HEK293 (cell line): ENCODE results near the gene HSPB6.
A peak's percentile ranks its signal among the peaks of the same experiment; 100 is the strongest.

Source experiments
- FEZF1 ChIP-seq: fragments of 450-650 bp; formaldehyde crosslinking; IDR thresholded peaks from 2 replicates; pipeline ENCODE4 v1.5.1; 2016; ENCODE audit warnings: missing biosample characterization, missing genetic modification characterization
- HOXD13 ChIP-seq: sonication (generic); formaldehyde crosslinking; IDR thresholded peaks from 2 replicates; pipeline ENCODE4 v1.8.0; 2022; ENCODE audit warnings: missing genetic modification reagents, borderline replicate concordance
- KLF10 ChIP-seq: fragments of 450-650 bp; IDR thresholded peaks from 2 replicates; pipeline ENCODE4 v1.5.1; 2018; ENCODE audit warnings: missing biosample characterization, mild to moderate bottlenecking, missing genetic modification characterization
- KLF16 ChIP-seq: fragments of 450-650 bp; formaldehyde crosslinking; IDR thresholded peaks from 2 replicates; pipeline ENCODE4 v1.5.1; 2017; ENCODE audit warnings: missing biosample characterization, missing genetic modification characterization
- SCRT1 ChIP-seq: fragments of 450-650 bp; formaldehyde crosslinking; IDR thresholded peaks from 2 replicates; pipeline ENCODE4 v1.5.1; 2016; ENCODE audit warnings: missing biosample characterization, missing genetic modification characterization, borderline replicate concordance
- SP7 ChIP-seq: fragments of 450-650 bp; formaldehyde crosslinking; IDR thresholded peaks from 2 replicates; pipeline ENCODE4 v1.5.1; 2016; ENCODE audit warnings: missing biosample characterization, missing genetic modification characterization
- WT1 ChIP-seq: fragments of 450-650 bp; formaldehyde crosslinking; IDR thresholded peaks from 2 replicates; pipeline ENCODE4 v1.5.1; 2016; ENCODE audit warnings: missing biosample characterization, missing genetic modification characterization
- ZBTB48 ChIP-seq: fragments of 450-650 bp; formaldehyde crosslinking; IDR thresholded peaks from 2 replicates; pipeline ENCODE4 v1.5.1; 2016; ENCODE audit warnings: missing biosample characterization, missing genetic modification characterization
- ZNF10 ChIP-seq: fragments of 450-650 bp; formaldehyde crosslinking; IDR thresholded peaks from 2 replicates; pipeline ENCODE4 v1.5.1; 2017; ENCODE audit warnings: missing biosample characterization, missing genetic modification characterization
- ZNF112 ChIP-seq: fragments of 450-650 bp; formaldehyde crosslinking; IDR thresholded peaks from 2 replicates; pipeline ENCODE4 v1.5.0; 2017; ENCODE audit warnings: missing biosample characterization, missing genetic modification characterization
- ZNF175 ChIP-seq: fragments of 450-650 bp; formaldehyde crosslinking; IDR thresholded peaks from 2 replicates; pipeline ENCODE4 v1.5.1; 2016; ENCODE audit warnings: missing biosample characterization, missing genetic modification characterization
- ZNF19 ChIP-seq: fragments of 450-650 bp; formaldehyde crosslinking; IDR thresholded peaks from 2 replicates; pipeline ENCODE4; 2016; ENCODE audit warnings: missing biosample characterization, missing genetic modification characterization, low read depth
- ZNF214 ChIP-seq: fragments of 450-650 bp; formaldehyde crosslinking; IDR thresholded peaks from 2 replicates; pipeline ENCODE4 v1.5.1; 2017; ENCODE audit warnings: missing biosample characterization, mild to moderate bottlenecking, missing genetic modification characterization, borderline replicate concordance
- ZNF221 ChIP-seq: fragments of 450-650 bp; formaldehyde crosslinking; IDR thresholded peaks from 2 replicates; pipeline ENCODE4 v1.5.1; 2017; ENCODE audit warnings: missing biosample characterization, missing genetic modification characterization, borderline replicate concordance
- ZNF223 ChIP-seq: fragments of 450-650 bp; formaldehyde crosslinking; IDR thresholded peaks from 2 replicates; pipeline ENCODE4 v1.5.1; 2016; ENCODE audit warnings: missing biosample characterization, missing genetic modification characterization
- ZNF292 ChIP-seq: fragments of 450-650 bp; formaldehyde crosslinking; IDR thresholded peaks from 2 replicates; pipeline ENCODE4 v1.5.1; 2016; ENCODE audit warnings: low read depth, missing biosample characterization, missing genetic modification characterization, borderline replicate concordance
- ZNF335 ChIP-seq: fragments of 450-650 bp; formaldehyde crosslinking; conservative IDR thresholded peaks from 2 replicates; pipeline ENCODE4 v1.5.1; 2016; ENCODE audit warnings: missing biosample characterization, missing genetic modification characterization
- ZNF341 ChIP-seq: fragments of 450-650 bp; formaldehyde crosslinking; IDR thresholded peaks from 2 replicates; pipeline ENCODE4; 2016; ENCODE audit warnings: low read depth, missing biosample characterization, missing genetic modification characterization
- ZNF37A ChIP-seq: fragments of 450-650 bp; IDR thresholded peaks from 2 replicates; pipeline ENCODE4 v1.5.1; 2018; ENCODE audit warnings: missing biosample characterization, missing genetic modification characterization
- ZNF473 ChIP-seq: fragments of 450-650 bp; formaldehyde crosslinking; IDR thresholded peaks from 2 replicates; pipeline ENCODE4 v1.5.1; 2017; ENCODE audit warnings: missing biosample characterization, missing genetic modification characterization
- ZNF510 ChIP-seq: fragments of 450-650 bp; formaldehyde crosslinking; IDR thresholded peaks from 2 replicates; pipeline ENCODE4 v1.5.1; 2018; ENCODE audit warnings: mild to moderate bottlenecking, missing genetic modification characterization, missing biosample characterization; ENCODE audit not compliant: insufficient replicate concordance
- ZNF544 ChIP-seq: fragments of 450-650 bp; formaldehyde crosslinking; IDR thresholded peaks from 2 replicates; pipeline ENCODE4 v1.5.0; 2017; ENCODE audit warnings: missing biosample characterization, missing genetic modification characterization
- ZNF548 ChIP-seq: fragments of 450-650 bp; formaldehyde crosslinking; IDR thresholded peaks from 2 replicates; pipeline ENCODE4 v1.5.1; 2016; ENCODE audit warnings: missing biosample characterization, missing genetic modification characterization
- ZNF654 ChIP-seq: fragments of 450-650 bp; formaldehyde crosslinking; IDR thresholded peaks from 2 replicates; pipeline ENCODE4 v1.5.1; 2016; ENCODE audit warnings: low read depth, missing biosample characterization, missing genetic modification characterization
- ZNF701 ChIP-seq: fragments of 450-650 bp; formaldehyde crosslinking; IDR thresholded peaks from 2 replicates; pipeline ENCODE4 v1.5.1; 2016; ENCODE audit warnings: missing biosample characterization, missing genetic modification characterization
- TF ChIP-seq, protein P1 (sequence below): fragments of 450-650 bp; formaldehyde crosslinking; IDR thresholded peaks from 2 replicates; pipeline ENCODE4 v1.5.1; 2016; ENCODE audit warnings: missing biosample characterization, missing genetic modification characterization
- TF ChIP-seq, protein P2 (sequence below): fragments of 450-650 bp; formaldehyde crosslinking; IDR thresholded peaks from 2 replicates; pipeline ENCODE4 v1.5.1; 2016; ENCODE audit warnings: missing biosample characterization, missing genetic modification characterization
- TF ChIP-seq, protein P3 (sequence below): fragments of 450-650 bp; formaldehyde crosslinking; IDR thresholded peaks from 2 replicates; pipeline ENCODE4 v1.5.1; 2016; ENCODE audit warnings: missing biosample characterization, missing genetic modification characterization
- TF ChIP-seq, protein P4 (sequence below): fragments of 450-650 bp; formaldehyde crosslinking; IDR thresholded peaks from 2 replicates; pipeline ENCODE4 v1.5.1; 2016; ENCODE audit warnings: missing biosample characterization, missing genetic modification characterization, borderline replicate concordance
- TF ChIP-seq, protein P5 (sequence below): fragments of 450-650 bp; formaldehyde crosslinking; IDR thresholded peaks from 2 replicates; pipeline ENCODE4 v1.5.1; 2016; ENCODE audit warnings: missing biosample characterization, missing genetic modification characterization

Gene HSPB6

DNA sequence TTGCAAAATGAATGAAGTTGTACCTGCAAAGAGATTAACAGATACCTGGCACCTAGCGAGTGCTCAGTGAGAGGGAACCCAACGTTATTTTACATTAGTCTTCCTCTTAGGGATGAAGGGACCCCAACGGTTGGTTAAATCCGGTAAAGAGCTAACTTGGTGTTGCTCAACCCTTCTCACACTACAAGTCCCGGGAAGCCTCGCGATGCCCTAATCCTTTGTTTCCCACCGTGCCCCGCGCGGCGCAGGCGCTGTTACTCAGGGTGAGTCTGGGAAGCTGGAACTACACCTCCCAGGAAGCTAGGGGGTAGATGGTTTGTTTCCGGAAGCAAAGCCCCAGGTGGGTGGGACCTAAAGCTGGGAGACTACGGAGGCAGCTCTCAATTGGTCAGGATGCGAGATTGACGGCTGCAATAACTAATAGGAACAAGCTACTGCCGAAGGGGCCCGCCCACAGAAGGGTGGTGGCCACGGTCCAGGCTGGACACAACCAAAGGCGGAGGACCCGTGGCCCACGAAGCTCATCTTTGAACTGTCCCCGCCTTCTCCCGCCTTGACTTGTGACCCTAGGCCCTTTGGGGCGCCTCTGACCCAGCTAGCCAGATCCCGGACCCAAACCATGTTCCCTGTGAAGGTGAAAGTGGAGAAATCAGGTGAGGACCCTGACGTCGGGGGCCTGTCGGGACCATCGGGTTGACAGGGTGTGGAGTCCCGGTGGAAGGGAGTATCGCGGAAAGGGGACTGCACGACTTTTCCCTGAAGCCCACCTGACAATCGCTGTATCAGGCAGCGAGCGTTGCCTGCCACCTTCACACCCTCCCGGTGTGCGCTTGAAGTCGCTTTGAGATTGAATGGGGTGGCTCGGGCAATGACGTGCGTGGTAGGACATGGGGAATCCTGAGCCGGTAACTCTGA is 8.5 kb downstream of the HSPB6 start, which contains the start of gene LIN37 (continued):
- TF ChIP-seq ZNF654 (tag by site-specific recombination) (no peak), KLF10 (tag by site-specific recombination) (peak; percentile 55), ZNF223 (no peak), HOXD13 (CRISPR knock-in tag) (no peak), ZNF221 (tag by site-specific recombination) (0 out of 2 replicates have a peak, but pooled peaks have one; percentile 16), ZNF701 (tag by site-specific recombination) (no peak), ZNF510 (no peak), KLF16 (no peak; the same call in none of the 2 replicates), ZNF214 (tag by site-specific recombination) (no peak), ZNF175 (no peak), FEZF1 (tag by site-specific recombination) (no peak), ZNF335 (tag by site-specific recombination) (peak; percentile 100), ZNF37A (tag by site-specific recombination) (no peak), ZNF19 (no peak), ZNF10 (peak; percentile 93), SP7 (tag by site-specific recombination) (peak; percentile 54), ZNF544 (tag by site-specific recombination) (no peak), ZNF112 (tag by site-specific recombination) (no peak), ZNF473 (tag by site-specific recombination) (no peak), WT1 (tag by site-specific recombination) (peak; percentile 53; the same call in 1 of the 2 replicates), ZNF548 (tag by site-specific recombination) (no peak), ZNF341 (tag by site-specific recombination) (no peak), ZNF292 (no peak), ZBTB48 (tag by site-specific recombination) (peak; percentile 80), SCRT1 (tag by site-specific recombination) (no peak)
- TF ChIP-seq, protein P1, sequence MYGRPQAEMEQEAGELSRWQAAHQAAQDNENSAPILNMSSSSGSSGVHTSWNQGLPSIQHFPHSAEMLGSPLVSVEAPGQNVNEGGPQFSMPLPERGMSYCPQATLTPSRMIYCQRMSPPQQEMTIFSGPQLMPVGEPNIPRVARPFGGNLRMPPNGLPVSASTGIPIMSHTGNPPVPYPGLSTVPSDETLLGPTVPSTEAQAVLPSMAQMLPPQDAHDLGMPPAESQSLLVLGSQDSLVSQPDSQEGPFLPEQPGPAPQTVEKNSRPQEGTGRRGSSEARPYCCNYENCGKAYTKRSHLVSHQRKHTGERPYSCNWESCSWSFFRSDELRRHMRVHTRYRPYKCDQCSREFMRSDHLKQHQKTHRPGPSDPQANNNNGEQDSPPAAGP (tag by site-specific recombination): peak; percentile 73
- TF ChIP-seq, protein P2, sequence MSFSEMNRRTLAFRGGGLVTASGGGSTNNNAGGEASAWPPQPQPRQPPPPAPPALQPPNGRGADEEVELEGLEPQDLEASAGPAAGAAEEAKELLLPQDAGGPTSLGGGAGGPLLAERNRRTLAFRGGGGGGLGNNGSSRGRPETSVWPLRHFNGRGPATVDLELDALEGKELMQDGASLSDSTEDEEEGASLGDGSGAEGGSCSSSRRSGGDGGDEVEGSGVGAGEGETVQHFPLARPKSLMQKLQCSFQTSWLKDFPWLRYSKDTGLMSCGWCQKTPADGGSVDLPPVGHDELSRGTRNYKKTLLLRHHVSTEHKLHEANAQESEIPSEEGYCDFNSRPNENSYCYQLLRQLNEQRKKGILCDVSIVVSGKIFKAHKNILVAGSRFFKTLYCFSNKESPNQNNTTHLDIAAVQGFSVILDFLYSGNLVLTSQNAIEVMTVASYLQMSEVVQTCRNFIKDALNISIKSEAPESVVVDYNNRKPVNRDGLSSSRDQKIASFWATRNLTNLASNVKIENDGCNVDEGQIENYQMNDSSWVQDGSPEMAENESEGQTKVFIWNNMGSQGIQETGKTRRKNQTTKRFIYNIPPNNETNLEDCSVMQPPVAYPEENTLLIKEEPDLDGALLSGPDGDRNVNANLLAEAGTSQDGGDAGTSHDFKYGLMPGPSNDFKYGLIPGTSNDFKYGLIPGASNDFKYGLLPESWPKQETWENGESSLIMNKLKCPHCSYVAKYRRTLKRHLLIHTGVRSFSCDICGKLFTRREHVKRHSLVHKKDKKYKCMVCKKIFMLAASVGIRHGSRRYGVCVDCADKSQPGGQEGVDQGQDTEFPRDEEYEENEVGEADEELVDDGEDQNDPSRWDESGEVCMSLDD (tag by site-specific recombination): peak; percentile 63
- TF ChIP-seq, protein P3, sequence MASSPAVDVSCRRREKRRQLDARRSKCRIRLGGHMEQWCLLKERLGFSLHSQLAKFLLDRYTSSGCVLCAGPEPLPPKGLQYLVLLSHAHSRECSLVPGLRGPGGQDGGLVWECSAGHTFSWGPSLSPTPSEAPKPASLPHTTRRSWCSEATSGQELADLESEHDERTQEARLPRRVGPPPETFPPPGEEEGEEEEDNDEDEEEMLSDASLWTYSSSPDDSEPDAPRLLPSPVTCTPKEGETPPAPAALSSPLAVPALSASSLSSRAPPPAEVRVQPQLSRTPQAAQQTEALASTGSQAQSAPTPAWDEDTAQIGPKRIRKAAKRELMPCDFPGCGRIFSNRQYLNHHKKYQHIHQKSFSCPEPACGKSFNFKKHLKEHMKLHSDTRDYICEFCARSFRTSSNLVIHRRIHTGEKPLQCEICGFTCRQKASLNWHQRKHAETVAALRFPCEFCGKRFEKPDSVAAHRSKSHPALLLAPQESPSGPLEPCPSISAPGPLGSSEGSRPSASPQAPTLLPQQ: peak; percentile 53; the same call in 1 of the 2 replicates
- TF ChIP-seq, protein P4, sequence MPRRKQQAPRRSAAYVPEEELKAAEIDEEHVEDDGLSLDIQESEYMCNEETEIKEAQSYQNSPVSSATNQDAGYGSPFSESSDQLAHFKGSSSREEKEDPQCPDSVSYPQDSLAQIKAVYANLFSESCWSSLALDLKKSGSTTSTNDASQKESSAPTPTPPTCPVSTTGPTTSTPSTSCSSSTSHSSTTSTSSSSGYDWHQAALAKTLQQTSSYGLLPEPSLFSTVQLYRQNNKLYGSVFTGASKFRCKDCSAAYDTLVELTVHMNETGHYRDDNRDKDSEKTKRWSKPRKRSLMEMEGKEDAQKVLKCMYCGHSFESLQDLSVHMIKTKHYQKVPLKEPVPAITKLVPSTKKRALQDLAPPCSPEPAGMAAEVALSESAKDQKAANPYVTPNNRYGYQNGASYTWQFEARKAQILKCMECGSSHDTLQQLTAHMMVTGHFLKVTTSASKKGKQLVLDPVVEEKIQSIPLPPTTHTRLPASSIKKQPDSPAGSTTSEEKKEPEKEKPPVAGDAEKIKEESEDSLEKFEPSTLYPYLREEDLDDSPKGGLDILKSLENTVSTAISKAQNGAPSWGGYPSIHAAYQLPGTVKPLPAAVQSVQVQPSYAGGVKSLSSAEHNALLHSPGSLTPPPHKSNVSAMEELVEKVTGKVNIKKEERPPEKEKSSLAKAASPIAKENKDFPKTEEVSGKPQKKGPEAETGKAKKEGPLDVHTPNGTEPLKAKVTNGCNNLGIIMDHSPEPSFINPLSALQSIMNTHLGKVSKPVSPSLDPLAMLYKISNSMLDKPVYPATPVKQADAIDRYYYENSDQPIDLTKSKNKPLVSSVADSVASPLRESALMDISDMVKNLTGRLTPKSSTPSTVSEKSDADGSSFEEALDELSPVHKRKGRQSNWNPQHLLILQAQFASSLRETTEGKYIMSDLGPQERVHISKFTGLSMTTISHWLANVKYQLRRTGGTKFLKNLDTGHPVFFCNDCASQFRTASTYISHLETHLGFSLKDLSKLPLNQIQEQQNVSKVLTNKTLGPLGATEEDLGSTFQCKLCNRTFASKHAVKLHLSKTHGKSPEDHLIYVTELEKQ (tag by site-specific recombination): no peak
- TF ChIP-seq, protein P5, sequence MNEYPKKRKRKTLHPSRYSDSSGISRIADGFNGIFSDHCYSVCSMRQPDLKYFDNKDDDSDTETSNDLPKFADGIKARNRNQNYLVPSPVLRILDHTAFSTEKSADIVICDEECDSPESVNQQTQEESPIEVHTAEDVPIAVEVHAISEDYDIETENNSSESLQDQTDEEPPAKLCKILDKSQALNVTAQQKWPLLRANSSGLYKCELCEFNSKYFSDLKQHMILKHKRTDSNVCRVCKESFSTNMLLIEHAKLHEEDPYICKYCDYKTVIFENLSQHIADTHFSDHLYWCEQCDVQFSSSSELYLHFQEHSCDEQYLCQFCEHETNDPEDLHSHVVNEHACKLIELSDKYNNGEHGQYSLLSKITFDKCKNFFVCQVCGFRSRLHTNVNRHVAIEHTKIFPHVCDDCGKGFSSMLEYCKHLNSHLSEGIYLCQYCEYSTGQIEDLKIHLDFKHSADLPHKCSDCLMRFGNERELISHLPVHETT: peak; percentile 50
